IMR-90 (cell line): Measurements from ENCODE around the gene MSX1.

Source experiments
- CEBPB ChIP-seq: IDR thresholded peaks from 2 replicates; pipeline ENCODE4 v1.6.1; 2012; ENCODE audit warnings: low read depth, low read length, improper control_type of control experiment
- MAZ ChIP-seq: IDR thresholded peaks from 2 replicates; pipeline ENCODE4 v1.6.1; 2012; ENCODE audit warnings: low read depth, mild to moderate bottlenecking, low read length, improper control_type of control experiment, moderate library complexity, borderline replicate concordance
- MXI1 ChIP-seq: IDR thresholded peaks from 2 replicates; pipeline ENCODE4 v1.6.1; 2012; ENCODE audit warnings: low read depth, mild to moderate bottlenecking, low read length, moderate library complexity, borderline replicate concordance
- POLR2A ChIP-seq: IDR thresholded peaks from 2 replicates; pipeline ENCODE4 v1.6.1; 2012; ENCODE audit warnings: mild to moderate bottlenecking, low read depth, low read length
- RAD21 ChIP-seq: IDR thresholded peaks from 2 replicates; pipeline ENCODE4 v1.6.1; 2012; ENCODE audit warnings: low read length, improper control_type of control experiment
- RCOR1 ChIP-seq: IDR thresholded peaks from 2 replicates; pipeline ENCODE4 v1.6.1; 2012; ENCODE audit warnings: mild to moderate bottlenecking, low read length, improper control_type of control experiment; ENCODE audit not compliant: insufficient replicate concordance
- RFX5 ChIP-seq: IDR thresholded peaks from 2 replicates; pipeline ENCODE4 v1.8.0; 2012; ENCODE audit warnings: low read depth, mild to moderate bottlenecking, low read length, moderate library complexity
- SMC3 ChIP-seq: fragments of 150-350 bp; IDR thresholded peaks from 2 replicates; pipeline ENCODE4 v1.6.1; 2016; ENCODE audit warnings: low read depth, mild to moderate bottlenecking, antibody characterized with exemption, low read length, moderate library complexity
- TF ChIP-seq, protein P1 (sequence below): conservative IDR thresholded peaks from 2 replicates; pipeline ENCODE4 v1.5.1; 2012; ENCODE audit warnings: mild to moderate bottlenecking, low read depth, low read length, improper control_type of control experiment
- TF ChIP-seq, protein P2 (sequence below): fragments of 150-350 bp; IDR thresholded peaks from 2 replicates; pipeline ENCODE4 v1.6.1; 2017; ENCODE audit warnings: mild to moderate bottlenecking, antibody characterized with exemption, low read length, low read depth
- TF ChIP-seq, protein P3 (sequence below): fragments of 150-350 bp; IDR thresholded peaks from 2 replicates; pipeline ENCODE4 v1.6.1; 2016; ENCODE audit warnings: low read depth, mild to moderate bottlenecking, low read length, moderate library complexity, borderline replicate concordance

DNA sequence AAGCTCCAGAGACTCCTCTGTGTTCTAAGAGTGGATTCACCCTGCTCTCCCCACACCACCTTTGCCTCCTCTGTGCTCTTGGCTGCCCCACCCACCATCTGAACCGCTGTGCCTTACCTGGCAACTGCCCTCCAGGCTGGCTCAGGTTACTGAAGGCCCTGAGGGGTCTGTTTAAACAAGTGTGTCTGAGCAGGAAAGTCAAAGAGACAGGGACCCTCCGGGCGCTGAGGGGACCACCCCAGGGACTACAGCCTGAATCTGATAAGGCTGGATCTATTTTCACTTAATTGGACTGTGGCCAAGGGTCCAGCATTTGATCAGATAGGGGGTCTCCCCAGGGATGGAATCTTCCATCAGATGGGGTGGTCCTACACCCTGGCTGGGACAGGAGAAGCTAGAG is 10.4 kb upstream of the MSX1 start:
- TF ChIP-seq, protein P1, sequence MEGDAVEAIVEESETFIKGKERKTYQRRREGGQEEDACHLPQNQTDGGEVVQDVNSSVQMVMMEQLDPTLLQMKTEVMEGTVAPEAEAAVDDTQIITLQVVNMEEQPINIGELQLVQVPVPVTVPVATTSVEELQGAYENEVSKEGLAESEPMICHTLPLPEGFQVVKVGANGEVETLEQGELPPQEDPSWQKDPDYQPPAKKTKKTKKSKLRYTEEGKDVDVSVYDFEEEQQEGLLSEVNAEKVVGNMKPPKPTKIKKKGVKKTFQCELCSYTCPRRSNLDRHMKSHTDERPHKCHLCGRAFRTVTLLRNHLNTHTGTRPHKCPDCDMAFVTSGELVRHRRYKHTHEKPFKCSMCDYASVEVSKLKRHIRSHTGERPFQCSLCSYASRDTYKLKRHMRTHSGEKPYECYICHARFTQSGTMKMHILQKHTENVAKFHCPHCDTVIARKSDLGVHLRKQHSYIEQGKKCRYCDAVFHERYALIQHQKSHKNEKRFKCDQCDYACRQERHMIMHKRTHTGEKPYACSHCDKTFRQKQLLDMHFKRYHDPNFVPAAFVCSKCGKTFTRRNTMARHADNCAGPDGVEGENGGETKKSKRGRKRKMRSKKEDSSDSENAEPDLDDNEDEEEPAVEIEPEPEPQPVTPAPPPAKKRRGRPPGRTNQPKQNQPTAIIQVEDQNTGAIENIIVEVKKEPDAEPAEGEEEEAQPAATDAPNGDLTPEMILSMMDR = no peak
- TF ChIP-seq MXI1 (no peak), RAD21 (no peak), CEBPB (no peak), POLR2A (no peak), MAZ (no peak), RFX5 (no peak), SMC3 (no peak), RCOR1 (no peak)
- TF ChIP-seq, protein P2, sequence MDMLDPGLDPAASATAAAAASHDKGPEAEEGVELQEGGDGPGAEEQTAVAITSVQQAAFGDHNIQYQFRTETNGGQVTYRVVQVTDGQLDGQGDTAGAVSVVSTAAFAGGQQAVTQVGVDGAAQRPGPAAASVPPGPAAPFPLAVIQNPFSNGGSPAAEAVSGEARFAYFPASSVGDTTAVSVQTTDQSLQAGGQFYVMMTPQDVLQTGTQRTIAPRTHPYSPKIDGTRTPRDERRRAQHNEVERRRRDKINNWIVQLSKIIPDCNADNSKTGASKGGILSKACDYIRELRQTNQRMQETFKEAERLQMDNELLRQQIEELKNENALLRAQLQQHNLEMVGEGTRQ = no peak
- TF ChIP-seq, protein P3, sequence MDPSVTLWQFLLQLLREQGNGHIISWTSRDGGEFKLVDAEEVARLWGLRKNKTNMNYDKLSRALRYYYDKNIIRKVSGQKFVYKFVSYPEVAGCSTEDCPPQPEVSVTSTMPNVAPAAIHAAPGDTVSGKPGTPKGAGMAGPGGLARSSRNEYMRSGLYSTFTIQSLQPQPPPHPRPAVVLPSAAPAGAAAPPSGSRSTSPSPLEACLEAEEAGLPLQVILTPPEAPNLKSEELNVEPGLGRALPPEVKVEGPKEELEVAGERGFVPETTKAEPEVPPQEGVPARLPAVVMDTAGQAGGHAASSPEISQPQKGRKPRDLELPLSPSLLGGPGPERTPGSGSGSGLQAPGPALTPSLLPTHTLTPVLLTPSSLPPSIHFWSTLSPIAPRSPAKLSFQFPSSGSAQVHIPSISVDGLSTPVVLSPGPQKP = no peak
